C4-2B (cell line): ENCODE results near the gene SRF.

Experiments used
- CTCF ChIP-seq: fragments of 450-650 bp; conservative IDR thresholded peaks from 2 replicates; pipeline ENCODE4 v1.5.1; 2017; ENCODE audit warnings: mild to moderate bottlenecking
- ZFX ChIP-seq: fragments of 450-650 bp; IDR thresholded peaks from 2 replicates; pipeline ENCODE4 v1.6.1; 2017

- no peak for TF ChIP-seq CTCF
- TF ChIP-seq ZFX: no peak
Measured at GRCh38 chr6:43170417-43170930, 595 bp upstream of the SRF start.
